ENCODE results near the gene LRRC70. TPM values are rescaled to one million over a fixed set of nuclear protein-coding genes. Genes with fewer than 3 reads are reported as not detected.

LRRC70 gene
- polyA plus RNA-seq, 3 donors, result 0.23 to 2.4 TPM; not detected in 1

GRCh38 chr5:62585306-62585705 lies 6.7 kb downstream of the LRRC70 start:
- no peaks in the 10 kb centered on the region for H3K9me3 ChIP-seq (replicated peaks in 1 of 2; ENCODE audit: control insufficient read depth in 1 of 2, insufficient read depth in 1 of 2, low read length in 2 of 2)
- H3K27me3 ChIP-seq (ENCODE audit: control insufficient read depth in 2 of 2, insufficient read depth in 2 of 2, low read length in 2 of 2), result no peaks in the 10 kb centered on the region
- H3K9ac ChIP-seq (ENCODE audit: insufficient read depth, low read length, poor library complexity, severe bottlenecking), result no peak overlapping the region
- no peak for TF ChIP-seq CTCF (IDR thresholded peaks at IDR 0.05)
- Mint-ChIP-seq H3K4me1 (peaks cover 24% of the 10 kb centered on the region), H3K36me3 (peaks cover 17 to 23% of the 10 kb centered on the region in 2 donors), H3K9me3 (peaks cover 0 to 5% (median 3%) of the 10 kb centered on the region in 7 donors), H3K27me3 (ENCODE audit: low read depth in 3 of 3) (no peaks in the 10 kb centered on the region), H3K27ac (peak overlapping the region in 2 of 7 donors; percentile 12 to 25), H3K4me3 (no peak overlapping the region)
- H3K36me3 ChIP-seq (replicated peaks in 1 of 2; ENCODE audit: control insufficient read depth in 1 of 2, insufficient read depth in 2 of 2, low read length in 2 of 2), result no peaks in the 10 kb centered on the region
- no peaks in the 10 kb centered on the region for H3K79me2 ChIP-seq (ENCODE audit: insufficient read depth, low read length)
- H3K4me2 ChIP-seq (replicated peaks; ENCODE audit: extremely low read depth, low read length, poor library complexity, severe bottlenecking), result no peak overlapping the region
- H3K27ac ChIP-seq (ENCODE audit: low read depth in 1 of 2, low read length in 2 of 2), result no peak overlapping the region
- DNase-seq, result no peak
- peaks cover 0 to 4% of the 10 kb centered on the region in 2 donors for H3K4me1 ChIP-seq (ENCODE audit: control insufficient read depth in 1 of 2, insufficient read depth in 2 of 2, low read length in 2 of 2)
- 50% methylated on average over 2 of the region's 2 CpGs for WGBS (ENCODE audit: insufficient coverage)
- no peak overlapping the region for H2AFZ ChIP-seq (ENCODE audit: insufficient read depth, low read depth, low read length, poor library complexity, severe bottlenecking)
- H3K4me3 ChIP-seq (replicated peaks in 1 of 3; ENCODE audit: low read depth in 2 of 3, low read length in 3 of 3), result no peak overlapping the region
- intact Hi-C loops (cut with micrococcal nuclease), result no loop called here
- no peaks in the 10 kb centered on the region for H4K20me1 ChIP-seq (ENCODE audit: insufficient read depth, low read length)

- Mint-ChIP-seq H3K36me3 (peaks cover 17 to 22% of the 10 kb centered on the region in 2 donors), H3K27me3 (ENCODE audit: low read depth in 3 of 3) (no peaks in the 10 kb centered on the region), H3K9me3 (peaks cover 0 to 5% (median 3%) of the 10 kb centered on the region in 7 donors), H3K4me3 (no peak overlapping the region), H3K27ac (peak overlapping the region in 2 of 7 donors; percentile 12 to 25), H3K4me1 (peaks cover 23% of the 10 kb centered on the region)
- DNase-seq, result peak in 2 of 3 donors; percentile 7 to 11
- Histone ChIP-seq H3K9me3 (replicated peaks in 1 of 2; ENCODE audit: control insufficient read depth in 1 of 2, insufficient read depth in 1 of 2, low read length in 2 of 2) (no peaks in the 10 kb centered on the region), H3K79me2 (ENCODE audit: insufficient read depth, low read length) (no peaks in the 10 kb centered on the region), H2AFZ (ENCODE audit: insufficient read depth, low read depth, low read length, poor library complexity, severe bottlenecking) (no peak overlapping the region), H3K4me2 (replicated peaks; ENCODE audit: extremely low read depth, low read length, poor library complexity, severe bottlenecking) (no peak overlapping the region), H3K4me1 (ENCODE audit: control insufficient read depth in 1 of 2, insufficient read depth in 2 of 2, low read length in 2 of 2) (peaks cover 0 to 4% of the 10 kb centered on the region in 2 donors), H3K27ac (ENCODE audit: low read depth in 1 of 2, low read length in 2 of 2) (no peak overlapping the region), H4K20me1 (ENCODE audit: insufficient read depth, low read length) (no peaks in the 10 kb centered on the region), H3K36me3 (replicated peaks in 1 of 2; ENCODE audit: control insufficient read depth in 1 of 2, insufficient read depth in 2 of 2, low read length in 2 of 2) (no peaks in the 10 kb centered on the region), H3K27me3 (ENCODE audit: control insufficient read depth in 2 of 2, insufficient read depth in 2 of 2, low read length in 2 of 2) (no peaks in the 10 kb centered on the region), H3K9ac (ENCODE audit: insufficient read depth, low read length, poor library complexity, severe bottlenecking) (no peak overlapping the region), H3K4me3 (replicated peaks in 1 of 3; ENCODE audit: low read depth in 2 of 3, low read length in 3 of 3) (no peak overlapping the region)
- no peak for TF ChIP-seq CTCF (IDR thresholded peaks at IDR 0.05)
- intact Hi-C loops (cut with micrococcal nuclease), result no loop called here
Observed at GRCh38 chr5:62585751-62586150, 7.1 kb downstream of the LRRC70 start.

All from CD14-positive monocyte (primary cell).